Smooth muscle cell (in vitro differentiated cells): ENCODE measurements around the gene TEDDM1. TPM values are rescaled to one million over a fixed set of nuclear protein-coding genes. Genes with fewer than 3 reads are reported as not detected.

Source experiments
- DNase-seq: peaks from one replicate; lab custom pipeline; 2025; ENCODE audit not compliant: unreplicated experiment; lab: John Stamatoyannopoulos, UW
- H2AFZ ChIP-seq: fragments of 200-600 bp; sonication (generic); 2 replicates; pipeline ENCODE4 v1.6.0; 2016; ENCODE audit warnings: antibody characterized with exemption, low read depth, mild to moderate bottlenecking
- H3F3A ChIP-seq: fragments of 200-600 bp; sonication (generic); 2 replicates; pipeline ENCODE4 v1.6.0; 2017; ENCODE audit warnings: antibody characterized with exemption, low read depth
- H3K27ac ChIP-seq: fragments of 200-600 bp; sonication (generic); 2 replicates; pipeline ENCODE4 v1.5.1; 2016; ENCODE audit warnings: low read depth, mild to moderate bottlenecking
- H3K27me3 ChIP-seq: fragments of 200-600 bp; sonication (generic); 2 replicates; pipeline ENCODE4 v1.6.1; 2016; ENCODE audit warnings: low read depth, mild to moderate bottlenecking
- H3K36me3 ChIP-seq: fragments of 200-600 bp; sonication (generic); 2 replicates; pipeline ENCODE4 v1.5.1; 2016; ENCODE audit warnings: low read depth
- H3K4me1 ChIP-seq: fragments of 200-600 bp; sonication (generic); 2 replicates; pipeline ENCODE4 v1.5.1; 2016; ENCODE audit warnings: low read depth
- H3K4me2 ChIP-seq: fragments of 200-600 bp; sonication (generic); 2 replicates; pipeline ENCODE4 v1.6.0; 2016; ENCODE audit warnings: mild to moderate bottlenecking
- H3K4me3 ChIP-seq: fragments of 200-600 bp; sonication (generic); 2 replicates; pipeline ENCODE4 v1.5.1; 2016; ENCODE audit warnings: mild to moderate bottlenecking
- H3K79me2 ChIP-seq: fragments of 200-600 bp; sonication (generic); 2 replicates; pipeline ENCODE4 v1.6.0; 2016; ENCODE audit warnings: low read depth, mild to moderate bottlenecking
- H3K9ac ChIP-seq: fragments of 200-600 bp; sonication (generic); 2 replicates; pipeline ENCODE4 v1.6.0; 2016; ENCODE audit warnings: low read depth
- H3K9me3 ChIP-seq: fragments of 200-600 bp; sonication (generic); replicated peaks from 2 replicates; pipeline ENCODE4 v1.5.1; 2016; ENCODE audit warnings: low read depth
- H4K20me1 ChIP-seq: fragments of 200-600 bp; sonication (generic); 2 replicates; pipeline ENCODE4 v1.6.0; 2016; ENCODE audit warnings: low read depth
- CTCF ChIP-seq: fragments of 200-600 bp; sonication (generic); IDR thresholded peaks from 2 replicates; pipeline ENCODE4 v1.5.1; 2017; ENCODE audit warnings: borderline replicate concordance, mild to moderate bottlenecking, antibody characterized with exemption; ENCODE audit not compliant: insufficient read depth, poor library complexity, severe bottlenecking
- WGBS: methylation state at CpG from one replicate; pipeline ENCODE4 v1.1.7; 2016; ENCODE audit warnings: low lambda C conversion rate; 5-methylcytosine and 5-hydroxymethylcytosine counted together
- polyA plus RNA-seq: library from polyadenylated mRNA; unstranded; fragments of >200 nt; fragmentation: Nextera tagmentation; extraction: Ambion mirVana; gene quantifications from 2 replicates; pipeline ENCODE4 v1.2.1, GENCODE V29; 2016
- total RNA-seq: library from RNA; depleted of rRNA; stranded (reverse); fragments of >200 nt; gene quantifications from 2 replicates; pipeline ENCODE4 v1.2.3, GENCODE V29; 2014

Gene TEDDM1
- total and polyA plus RNA-seq, 2 experiments from 2014 or later = not detected

DNA sequence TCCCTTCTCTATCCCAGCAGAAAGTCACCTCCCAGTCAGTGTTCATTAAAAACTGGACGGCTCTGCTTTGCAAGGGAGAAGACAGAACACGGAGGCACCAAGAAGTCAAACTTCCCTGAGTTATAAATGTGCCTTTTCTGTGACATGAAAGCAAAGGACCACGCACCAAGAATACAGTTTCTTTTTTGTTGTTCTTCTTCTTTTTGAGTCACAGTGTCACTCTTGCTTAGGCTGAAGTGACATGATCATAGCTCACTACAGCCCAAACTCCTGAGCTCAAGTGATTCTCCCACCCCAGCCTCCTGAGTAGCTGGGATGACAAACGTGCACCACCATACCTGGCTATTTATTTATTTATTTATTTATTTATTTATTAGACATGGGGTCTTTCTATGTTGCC is 31.6 kb downstream of the TEDDM1 start:
- no peaks in the 10 kb centered on the region for H3K9me3 ChIP-seq
- H3K36me3 ChIP-seq = no peaks in the 10 kb centered on the region
- 87% methylated on average over 4 of the region's 4 CpGs for WGBS
- no peaks in the 10 kb centered on the region for H4K20me1 ChIP-seq
- H3K4me2 ChIP-seq = no peak overlapping the region
- no peak overlapping the region for H3K27ac ChIP-seq
- TF ChIP-seq CTCF = no peak
- H3K9ac ChIP-seq = no peak overlapping the region
- H3K4me3 ChIP-seq = no peak overlapping the region
- no peaks in the 10 kb centered on the region for H3F3A ChIP-seq
- no peak overlapping the region for H2AFZ ChIP-seq
- no peaks in the 10 kb centered on the region for H3K27me3 ChIP-seq
- DNase-seq = no peak
- no peaks in the 10 kb centered on the region for H3K4me1 ChIP-seq
- no peaks in the 10 kb centered on the region for H3K79me2 ChIP-seq

- no peak overlapping the region for H3K27ac ChIP-seq
- DNase-seq = no peak
- H2AFZ ChIP-seq = no peak overlapping the region
- 72% methylated on average over 4 of the region's 4 CpGs for WGBS
- H3K4me3 ChIP-seq = no peak overlapping the region
- no peaks in the 10 kb centered on the region for H3K9me3 ChIP-seq
- no peaks in the 10 kb centered on the region for H3F3A ChIP-seq
- H3K9ac ChIP-seq = no peak overlapping the region
- H3K4me2 ChIP-seq = no peak overlapping the region
- no peaks in the 10 kb centered on the region for H3K79me2 ChIP-seq
- no peaks in the 10 kb centered on the region for H4K20me1 ChIP-seq
- H3K36me3 ChIP-seq = no peaks in the 10 kb centered on the region
- H3K27me3 ChIP-seq = no peaks in the 10 kb centered on the region
- H3K4me1 ChIP-seq = no peaks in the 10 kb centered on the region
- no peak for TF ChIP-seq CTCF
Measured at GRCh38 chr1:182368358-182368757, 32.1 kb downstream of the TEDDM1 start.

DNA sequence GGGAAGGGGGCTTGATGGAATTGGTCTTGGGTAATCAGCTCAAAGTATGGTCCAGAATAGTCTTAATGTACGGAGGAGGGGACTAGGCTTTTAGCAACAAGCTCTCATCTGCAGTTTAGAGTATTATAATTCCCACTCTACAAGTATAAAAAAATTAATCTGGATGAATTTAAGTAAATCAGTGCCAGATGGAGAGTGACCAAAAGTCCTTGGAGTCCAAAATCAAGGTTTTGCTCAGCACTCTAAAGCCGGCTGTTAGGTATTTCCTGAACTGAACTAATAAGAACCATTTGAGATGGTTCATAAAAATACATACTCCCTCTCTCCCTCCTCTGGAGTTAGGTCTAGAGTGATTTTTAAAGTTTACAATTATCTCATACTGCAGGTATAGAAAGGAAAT is 32.5 kb downstream of the TEDDM1 start:
- Histone ChIP-seq H2AFZ (no peak overlapping the region), H3K9ac (no peak overlapping the region), H3K4me1 (no peaks in the 10 kb centered on the region), H3K79me2 (no peaks in the 10 kb centered on the region), H3F3A (no peaks in the 10 kb centered on the region), H4K20me1 (no peaks in the 10 kb centered on the region), H3K36me3 (no peaks in the 10 kb centered on the region), H3K4me3 (no peak overlapping the region), H3K27me3 (no peaks in the 10 kb centered on the region), H3K27ac (no peak overlapping the region), H3K4me2 (no peak overlapping the region), H3K9me3 (no peaks in the 10 kb centered on the region)
- no peak for DNase-seq
- 95% methylated on average over 2 of the region's 2 CpGs for WGBS
- TF ChIP-seq CTCF = no peak

DNA sequence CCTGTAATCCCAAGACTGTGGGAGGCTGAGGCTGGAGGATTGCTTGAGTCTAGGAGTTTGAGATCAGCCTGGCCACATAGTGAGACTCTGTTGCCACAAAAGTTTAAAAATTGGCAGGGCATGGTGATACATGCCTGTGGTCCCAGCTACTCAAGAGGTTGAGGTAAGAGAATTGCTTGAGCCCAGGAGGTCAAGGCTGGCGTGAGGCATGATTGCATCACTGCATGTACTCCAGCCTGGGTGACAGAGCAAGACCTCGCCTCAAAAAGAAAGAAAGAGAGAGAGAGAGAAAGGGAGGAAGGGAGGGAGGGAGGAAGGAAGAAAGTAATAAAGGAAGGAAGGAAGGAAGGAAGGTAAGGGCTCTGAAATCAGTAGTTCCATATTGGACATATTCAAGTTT is 33.9 kb downstream of the TEDDM1 start:
- no peak for TF ChIP-seq CTCF
- H3K27me3 ChIP-seq = no peaks in the 10 kb centered on the region
- H3K4me2 ChIP-seq = no peak overlapping the region
- H3K4me3 ChIP-seq = no peak overlapping the region
- no peaks in the 10 kb centered on the region for H3K9me3 ChIP-seq
- H3K79me2 ChIP-seq = no peaks in the 10 kb centered on the region
- 91% methylated on average over 2 of the region's 2 CpGs for WGBS
- H4K20me1 ChIP-seq = no peaks in the 10 kb centered on the region
- H3F3A ChIP-seq = no peaks in the 10 kb centered on the region
- no peaks in the 10 kb centered on the region for H3K36me3 ChIP-seq
- H3K9ac ChIP-seq = no peak overlapping the region
- no peaks in the 10 kb centered on the region for H3K4me1 ChIP-seq
- DNase-seq = no peak
- H3K27ac ChIP-seq = no peak overlapping the region
- no peak overlapping the region for H2AFZ ChIP-seq
